Type B pancreatic cell (in vitro differentiated cells): ENCODE measurements around the gene SERPIND1. TPM values are rescaled to one million over a fixed set of nuclear protein-coding genes. Genes with fewer than 3 reads are reported as not detected.

Experiments used
- DNase-seq: peaks from one replicate; pipeline ENCODE4 v3.0.0; 2021; ENCODE audit warnings: mixed read lengths; ENCODE audit not compliant: unreplicated experiment; ENCODE audit errors: extremely low spot score
- H3K27ac Mint-ChIP-seq: 2 replicates; pipeline ENCODE4 v1.8.0; 2021; ENCODE audit warnings: mild to moderate bottlenecking, mixed read lengths
- H3K27me3 Mint-ChIP-seq: 2 replicates; pipeline ENCODE4 v1.8.0; 2021; ENCODE audit warnings: mixed read lengths
- H3K36me3 Mint-ChIP-seq: 2 replicates; pipeline ENCODE4 v1.8.0; 2021; ENCODE audit warnings: mixed read lengths
- H3K4me1 Mint-ChIP-seq: one replicate; pipeline ENCODE4 v1.8.0; 2021; ENCODE audit warnings: mixed read lengths; ENCODE audit not compliant: unreplicated experiment
- H3K4me3 Mint-ChIP-seq: 2 replicates; pipeline ENCODE4 v1.8.0; 2021; ENCODE audit warnings: mild to moderate bottlenecking, mixed read lengths
- H3K9me3 Mint-ChIP-seq: 2 replicates; pipeline ENCODE4 v1.8.0; 2021; ENCODE audit warnings: mixed read lengths
- total RNA-seq: library from RNA; stranded (reverse); gene quantifications from 2 replicates; pipeline ENCODE4 v1.2.1, GENCODE V29; 2021; ENCODE audit warnings: low replicate concordance
- TF ChIP-seq, protein P1 (sequence below): fragments of 200-600 bp; sonication (generic); conservative IDR thresholded peaks from 2 replicates; pipeline ENCODE4 v1.5.0; 2021; ENCODE audit warnings: antibody characterized with exemption, mild to moderate bottlenecking

The SERPIND1 gene
- total RNA-seq, 1 donor from 2014 or later: 7.1 TPM

GRCh38 chr22:20745119-20745518 is 28.8 kb upstream of the SERPIND1 start:
- Mint-ChIP-seq H3K4me1 (no peaks in the 10 kb centered on the region), H3K27ac (no peak overlapping the region), H3K36me3 (peaks cover 15% of the 10 kb centered on the region), H3K9me3 (no peaks in the 10 kb centered on the region), H3K4me3 (no peak overlapping the region), H3K27me3 (no peaks in the 10 kb centered on the region)
- no peak for DNase-seq
- TF ChIP-seq, protein P1, sequence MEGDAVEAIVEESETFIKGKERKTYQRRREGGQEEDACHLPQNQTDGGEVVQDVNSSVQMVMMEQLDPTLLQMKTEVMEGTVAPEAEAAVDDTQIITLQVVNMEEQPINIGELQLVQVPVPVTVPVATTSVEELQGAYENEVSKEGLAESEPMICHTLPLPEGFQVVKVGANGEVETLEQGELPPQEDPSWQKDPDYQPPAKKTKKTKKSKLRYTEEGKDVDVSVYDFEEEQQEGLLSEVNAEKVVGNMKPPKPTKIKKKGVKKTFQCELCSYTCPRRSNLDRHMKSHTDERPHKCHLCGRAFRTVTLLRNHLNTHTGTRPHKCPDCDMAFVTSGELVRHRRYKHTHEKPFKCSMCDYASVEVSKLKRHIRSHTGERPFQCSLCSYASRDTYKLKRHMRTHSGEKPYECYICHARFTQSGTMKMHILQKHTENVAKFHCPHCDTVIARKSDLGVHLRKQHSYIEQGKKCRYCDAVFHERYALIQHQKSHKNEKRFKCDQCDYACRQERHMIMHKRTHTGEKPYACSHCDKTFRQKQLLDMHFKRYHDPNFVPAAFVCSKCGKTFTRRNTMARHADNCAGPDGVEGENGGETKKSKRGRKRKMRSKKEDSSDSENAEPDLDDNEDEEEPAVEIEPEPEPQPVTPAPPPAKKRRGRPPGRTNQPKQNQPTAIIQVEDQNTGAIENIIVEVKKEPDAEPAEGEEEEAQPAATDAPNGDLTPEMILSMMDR: no peak

GRCh38 chr22:20746431-20747189 is 27.3 kb upstream of the SERPIND1 start:
- Mint-ChIP-seq H3K9me3 (no peaks in the 10 kb centered on the region), H3K27me3 (no peaks in the 10 kb centered on the region), H3K4me1 (no peaks in the 10 kb centered on the region), H3K36me3 (peaks cover 4% of the 10 kb centered on the region), H3K4me3 (no peak overlapping the region), H3K27ac (peak overlapping the region; percentile 34)
- TF ChIP-seq, protein P1: no peak
- no peak for DNase-seq

GRCh38 chr22:20747223-20747622 is 26.7 kb upstream of the SERPIND1 start:
- Mint-ChIP-seq H3K4me3 (no peak overlapping the region), H3K27ac (no peak overlapping the region), H3K27me3 (no peaks in the 10 kb centered on the region), H3K9me3 (no peaks in the 10 kb centered on the region), H3K36me3 (no peaks in the 10 kb centered on the region), H3K4me1 (no peaks in the 10 kb centered on the region)
- DNase-seq: no peak
- TF ChIP-seq, protein P1: no peak

- Mint-ChIP-seq H3K27ac (no peak overlapping the region), H3K4me1 (no peaks in the 10 kb centered on the region), H3K4me3 (no peak overlapping the region), H3K9me3 (no peaks in the 10 kb centered on the region), H3K27me3 (no peaks in the 10 kb centered on the region), H3K36me3 (peaks cover 4% of the 10 kb centered on the region)
- TF ChIP-seq, protein P1: no peak
- DNase-seq: no peak
Observed at GRCh38 chr22:20748082-20748481, 25.8 kb upstream of the SERPIND1 start.

GRCh38 chr22:20748731-20749428 is 25.0 kb upstream of the SERPIND1 start:
- TF ChIP-seq, protein P1: no peak
- H3K27me3 Mint-ChIP-seq: no peaks in the 10 kb centered on the region
- H3K9me3 Mint-ChIP-seq: no peaks in the 10 kb centered on the region
- no peak overlapping the region for H3K4me3 Mint-ChIP-seq
- no peak for DNase-seq
- H3K4me1 Mint-ChIP-seq: no peaks in the 10 kb centered on the region
- H3K36me3 Mint-ChIP-seq: peaks cover 4% of the 10 kb centered on the region
- no peak overlapping the region for H3K27ac Mint-ChIP-seq
